CD4-positive, alpha-beta T cell treated with Interleukin-17A for 1 hour (primary cell): ENCODE results near the gene ADAM15.
A peak's percentile ranks its signal among the peaks of the same experiment; 100 is the strongest.

ENCODE experiments used
- DNase-seq: peaks from one replicate; pipeline ENCODE4 v3.0.0-alpha.2; 2020

The ADAM15 gene

DNA sequence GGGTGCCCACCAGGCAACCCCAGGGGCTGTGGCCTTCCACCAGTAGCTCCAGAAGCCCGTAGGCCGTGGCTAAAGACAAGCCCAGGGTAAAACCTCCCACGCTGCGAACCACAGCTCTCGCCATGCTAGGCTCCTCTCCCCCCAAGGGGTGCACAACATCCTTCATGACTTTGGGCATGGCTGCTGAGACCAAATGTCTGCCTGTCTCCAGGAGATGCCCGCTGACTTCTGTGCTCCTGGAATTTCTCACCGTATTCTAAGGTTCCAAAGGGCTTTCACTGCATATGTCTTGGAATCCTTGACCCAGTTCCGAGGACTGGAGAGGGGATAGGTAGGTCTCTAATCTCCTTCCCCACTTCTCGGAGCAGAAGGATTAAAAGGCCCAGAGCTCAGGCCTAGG lies 17.6 kb upstream of the ADAM15 start, which contains the start of the genes DCST1 and DCST2:
DCST1 (plus strand) TSS at position 301 of the 400 bp plus-strand sequence. CDS start 213 bp downstream, outside the sequence.
DCST2 (minus strand) TSS at position 258 of the 400 bp plus-strand sequence; CDS start at position 178, 80 bp downstream.
- no peak for DNase-seq

DNA sequence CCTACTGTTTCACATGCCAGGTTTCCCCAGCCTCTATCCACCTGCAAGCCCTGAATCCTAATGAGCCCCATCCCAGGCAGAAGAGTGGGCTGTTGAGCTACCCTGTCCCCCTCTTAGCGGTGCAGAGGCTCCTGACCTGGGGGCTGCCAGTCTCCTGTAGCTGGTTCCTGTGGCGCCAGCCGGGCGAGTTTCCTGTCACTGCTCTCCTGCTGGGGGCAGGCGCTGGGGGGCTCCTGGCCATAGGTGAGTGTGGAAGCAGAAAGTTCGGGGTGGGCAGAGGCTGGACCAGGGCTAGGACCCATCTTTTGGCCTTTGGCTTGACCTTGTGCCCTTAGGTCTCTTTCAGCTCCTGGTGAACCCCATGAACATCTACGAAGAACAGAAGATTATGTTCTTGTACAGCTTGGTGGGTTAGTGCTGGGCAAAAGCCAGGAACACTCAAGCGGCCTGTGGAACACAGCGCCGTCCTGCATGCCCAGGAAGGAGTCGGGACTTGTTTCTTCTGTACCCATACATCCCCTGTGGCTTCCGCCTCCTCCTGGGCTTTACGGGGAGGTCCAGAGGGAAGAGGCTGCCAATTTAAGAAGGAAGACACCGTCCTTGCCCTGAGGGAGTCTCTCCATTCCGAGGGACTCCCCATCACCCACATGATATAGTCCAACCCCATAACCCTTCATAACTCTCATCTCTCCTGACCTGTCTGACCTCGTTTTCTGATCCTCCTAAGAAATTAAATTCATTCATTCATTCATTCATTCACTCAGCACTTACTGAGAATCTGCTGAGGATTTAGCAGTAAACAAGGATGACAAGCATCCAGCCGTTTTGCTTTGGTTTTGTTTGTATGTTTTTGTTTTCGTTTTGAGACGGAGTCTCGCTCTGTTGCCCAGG lies 16.6 kb upstream of the ADAM15 start:
- DNase-seq = no peak

DNA sequence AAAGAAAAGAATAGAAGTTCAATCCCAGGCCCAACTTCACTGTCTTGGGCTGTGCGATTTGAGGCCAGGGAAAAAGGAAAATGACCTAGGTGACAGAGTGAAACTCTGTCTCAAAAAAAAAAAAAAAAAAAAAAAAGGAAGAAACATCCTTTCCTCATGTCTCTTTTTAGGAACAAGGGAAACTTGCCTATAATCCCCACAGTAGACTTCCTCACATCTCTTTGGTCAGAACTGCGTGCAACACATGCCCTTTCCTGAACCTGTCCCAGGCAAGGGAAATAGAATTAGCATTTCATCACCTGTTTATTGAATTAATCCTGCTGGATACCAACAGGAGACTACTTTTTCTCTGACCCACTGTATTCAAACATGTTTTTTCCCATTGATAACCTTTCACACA lies 15.2 kb upstream of the ADAM15 start:
- no peak for DNase-seq

DNA sequence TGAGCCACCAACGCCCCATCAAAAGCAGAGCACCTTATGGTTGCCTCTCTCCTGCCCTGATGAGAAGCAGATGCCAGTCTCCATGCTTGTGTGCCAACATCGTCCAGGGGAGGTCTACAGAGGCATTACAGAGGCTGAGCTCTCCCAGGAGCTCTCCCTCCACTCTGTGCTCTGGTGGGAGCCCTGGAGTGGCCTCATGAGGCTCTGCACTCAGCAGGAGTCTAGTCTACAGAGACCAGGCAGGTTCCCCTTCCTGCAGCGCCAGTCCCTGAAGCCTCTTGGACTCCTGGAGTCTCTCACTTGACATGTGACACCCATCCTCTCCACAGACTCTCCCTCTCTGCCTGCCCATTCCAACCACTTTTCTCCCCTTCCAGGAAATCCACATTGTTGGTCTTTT lies 14.1 kb upstream of the ADAM15 start:
- no peak for DNase-seq

GRCh38 chr1:155037851-155038441 lies 13.2 kb upstream of the ADAM15 start:
- DNase-seq = no peak

DNA sequence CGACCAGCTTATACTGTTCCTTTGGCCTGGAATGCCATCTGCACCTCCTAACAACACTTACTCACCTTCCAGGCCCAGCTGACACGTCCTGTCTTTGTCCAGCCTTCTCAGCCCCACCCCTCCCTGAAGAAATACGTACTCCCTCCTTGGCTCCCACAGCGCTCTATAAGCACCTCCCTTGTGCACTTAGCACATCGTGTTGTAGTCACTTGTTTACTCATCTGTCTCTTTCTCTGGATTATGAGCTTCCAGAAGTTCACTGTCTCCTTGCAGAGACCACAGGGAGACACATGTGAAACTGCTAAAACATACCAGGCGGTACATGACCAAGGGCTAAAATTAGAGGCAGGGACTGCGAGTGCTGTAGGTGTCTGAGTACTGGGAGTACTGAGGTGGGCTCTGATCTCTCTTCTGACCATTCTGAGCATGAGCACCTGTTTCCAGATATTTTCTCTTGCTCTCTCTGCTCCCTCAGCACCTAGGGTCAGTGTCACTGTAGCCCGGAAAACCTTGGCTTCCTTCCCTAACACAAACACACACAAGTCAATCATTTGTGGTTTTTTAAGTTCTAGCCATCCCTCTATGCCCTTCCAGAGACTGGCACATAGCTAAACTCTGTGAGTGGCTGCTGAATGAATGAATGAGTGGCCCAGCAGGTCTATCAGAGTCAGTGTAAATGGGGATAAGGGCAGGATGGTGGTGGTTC lies 12.4 kb upstream of the ADAM15 start:
- DNase-seq = no peak

DNA sequence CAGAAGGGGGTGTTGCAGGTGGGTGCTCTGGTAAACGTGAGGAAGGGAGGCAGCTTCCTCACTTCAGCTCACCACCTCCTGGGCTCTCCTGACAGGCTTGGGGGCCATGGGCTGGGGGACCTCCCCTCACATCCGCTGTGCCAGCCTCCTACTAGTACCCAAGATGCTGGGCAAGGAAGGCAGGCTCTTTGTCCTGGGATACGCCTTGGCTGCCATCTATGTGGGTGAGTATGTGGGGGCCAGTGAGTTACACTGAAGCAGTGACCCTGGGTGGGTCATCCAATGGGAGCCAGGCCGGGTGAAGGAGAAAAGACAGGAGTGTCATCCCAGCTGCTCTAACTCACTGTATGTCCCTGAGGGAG lies 11.8 kb upstream of the ADAM15 start:
- DNase-seq = no peak

GRCh38 chr1:155040358-155041093 lies 10.6 kb upstream of the ADAM15 start:
- no peak for DNase-seq

DNA sequence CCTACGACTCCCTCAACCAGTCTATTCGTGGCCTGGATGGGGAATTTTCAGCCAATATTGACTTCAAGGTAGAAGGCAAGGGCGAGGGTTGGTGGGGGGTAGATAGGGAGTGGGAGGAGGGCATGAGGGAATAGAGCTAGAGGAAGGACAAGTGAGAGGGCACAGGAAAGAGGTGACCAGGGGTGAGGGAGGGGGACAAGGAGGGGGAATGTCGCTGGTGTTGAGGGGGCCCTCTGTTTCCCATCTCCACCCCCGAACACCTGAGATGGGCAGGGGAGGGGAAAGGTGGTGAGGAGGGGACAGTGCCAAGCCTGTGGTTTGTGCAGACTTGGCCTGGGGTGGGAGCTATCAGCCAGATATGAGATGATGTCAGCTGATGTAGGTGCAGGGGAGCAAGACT lies 8.3 kb upstream of the ADAM15 start:
- DNase-seq = no peak

DNA sequence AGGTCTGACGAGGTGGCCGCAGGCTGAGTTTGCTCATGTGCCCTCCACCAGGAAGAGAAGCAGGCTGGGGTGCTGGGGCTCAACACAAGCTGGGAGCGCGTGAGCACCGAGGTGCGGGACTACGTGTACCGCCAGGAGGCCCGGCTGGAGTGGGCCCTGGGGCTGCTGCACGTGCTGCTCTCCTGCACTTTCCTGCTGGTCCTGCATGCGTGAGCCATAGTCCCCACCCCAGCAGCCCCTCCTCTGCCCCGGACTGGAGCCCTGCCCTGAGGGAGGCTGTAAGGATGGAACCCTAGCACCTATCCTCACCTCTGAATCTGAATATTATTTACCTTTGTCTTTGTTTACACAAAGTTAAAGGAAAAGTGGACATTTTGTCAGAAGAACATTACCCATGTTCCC lies 7.8 kb upstream of the ADAM15 start:
- no peak for DNase-seq

- no peak for DNase-seq
Observed at GRCh38 chr1:155043793-155044192, 7.3 kb upstream of the ADAM15 start.

DNA sequence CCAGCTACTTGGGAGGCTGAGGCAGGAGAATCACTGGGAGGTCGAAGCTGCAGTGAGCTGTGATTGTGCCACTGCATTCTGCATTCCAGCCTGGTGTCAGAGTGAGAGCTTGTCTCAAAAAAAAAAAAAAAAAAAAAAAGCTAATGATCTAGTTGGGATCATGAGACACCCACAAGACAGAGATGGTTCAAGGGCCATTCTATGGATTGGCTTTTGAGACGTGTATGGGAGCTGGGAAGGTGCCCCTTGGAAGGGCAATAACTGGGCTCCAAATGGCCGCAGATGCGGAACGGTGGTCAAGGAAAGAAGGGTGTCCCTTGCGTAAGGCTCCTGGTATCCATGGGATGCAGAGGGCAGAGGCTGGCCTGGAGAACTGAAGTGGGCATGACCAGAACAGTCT lies 6.8 kb upstream of the ADAM15 start:
- DNase-seq = no peak

DNA sequence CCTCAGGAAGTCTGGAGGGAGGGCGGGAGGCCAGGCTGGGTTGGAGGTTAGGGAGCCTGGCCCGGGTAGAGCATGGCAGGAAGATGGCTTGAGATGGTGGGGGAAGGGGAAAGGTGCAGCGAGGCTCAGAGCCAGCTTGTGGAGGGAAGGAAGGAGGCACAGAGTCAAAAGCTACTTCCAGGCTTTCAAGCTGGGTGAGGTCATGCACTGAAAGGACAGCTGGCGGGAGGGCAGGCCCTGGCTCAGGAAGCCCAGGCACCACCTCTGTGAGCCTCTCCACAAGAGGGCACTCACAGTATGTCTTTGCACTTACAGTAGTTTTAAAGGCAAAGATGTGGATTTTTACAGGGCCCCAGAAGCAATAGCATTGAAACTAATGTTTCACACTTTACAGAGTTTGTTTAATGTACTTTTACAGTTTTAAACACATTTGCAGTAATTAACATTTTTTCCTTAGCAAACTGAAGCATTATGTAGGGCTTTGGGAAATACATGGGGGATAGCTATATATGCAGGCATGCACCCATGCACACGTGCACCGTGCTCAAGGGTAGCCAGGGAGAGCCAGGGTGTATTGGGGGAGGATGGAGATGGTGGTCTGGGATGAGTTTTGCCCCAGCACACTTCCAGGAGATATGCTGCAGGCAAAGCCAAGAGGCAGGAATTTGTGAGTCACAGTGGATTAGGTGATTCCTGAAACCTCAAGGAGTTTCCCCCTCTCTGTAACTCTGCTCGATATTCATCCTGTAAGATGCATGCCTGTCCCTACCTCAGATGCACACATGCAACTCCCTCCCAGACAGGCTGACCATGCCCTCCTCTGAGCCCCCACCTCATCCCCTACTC lies 6.1 kb upstream of the ADAM15 start:
- DNase-seq = peak; percentile 78

- DNase-seq = no peak
Observed at GRCh38 chr1:155048449-155049334, 2.4 kb upstream of the ADAM15 start.

DNA sequence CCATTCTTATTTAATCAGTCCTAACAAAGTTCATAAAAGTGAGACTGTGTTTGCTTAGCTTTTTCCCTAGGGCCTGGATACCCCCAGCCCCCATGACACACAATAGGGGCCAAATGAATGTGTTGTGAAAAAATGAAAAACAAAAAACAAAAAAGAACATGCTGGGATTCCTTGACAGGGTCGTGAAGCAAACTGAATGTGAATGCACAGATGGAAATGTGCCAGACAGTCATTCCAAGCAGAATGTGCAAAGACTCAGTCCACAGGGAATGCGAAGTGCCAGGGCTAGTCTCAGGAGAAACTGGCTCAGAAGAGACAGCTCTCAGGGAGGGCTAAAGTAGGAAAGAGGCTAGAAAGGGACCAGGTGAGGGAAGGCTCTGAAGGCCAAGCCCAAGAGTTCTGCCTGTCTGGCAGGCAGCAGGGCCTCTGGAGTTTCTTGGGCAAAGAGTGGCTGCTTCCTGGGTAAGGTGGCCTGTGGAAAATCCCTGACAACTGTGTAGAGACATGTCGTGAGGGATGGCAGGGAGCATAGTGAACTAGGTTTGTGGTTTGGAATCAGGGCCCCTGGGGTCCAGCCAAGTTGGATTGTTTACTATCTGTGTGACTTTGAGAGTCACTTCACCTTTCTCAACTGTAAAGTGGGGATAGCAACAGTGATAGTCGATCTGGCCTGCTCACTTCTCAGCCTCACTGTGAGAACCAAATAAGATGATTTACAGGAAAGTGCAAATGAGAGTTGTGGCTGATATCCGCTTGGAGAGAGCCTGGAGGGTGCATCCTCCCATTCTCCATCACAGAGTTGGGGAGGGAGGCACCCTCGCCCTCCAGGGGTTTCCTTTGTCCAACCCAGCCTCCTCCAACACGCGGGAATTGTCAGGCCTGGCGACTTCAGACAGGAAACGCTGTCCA lies 1.2 kb upstream of the ADAM15 start:
- no peak for DNase-seq

GRCh38 chr1:155051342-155051776 lies 243 bp downstream of the ADAM15 start:
- DNase-seq = no peak

DNA sequence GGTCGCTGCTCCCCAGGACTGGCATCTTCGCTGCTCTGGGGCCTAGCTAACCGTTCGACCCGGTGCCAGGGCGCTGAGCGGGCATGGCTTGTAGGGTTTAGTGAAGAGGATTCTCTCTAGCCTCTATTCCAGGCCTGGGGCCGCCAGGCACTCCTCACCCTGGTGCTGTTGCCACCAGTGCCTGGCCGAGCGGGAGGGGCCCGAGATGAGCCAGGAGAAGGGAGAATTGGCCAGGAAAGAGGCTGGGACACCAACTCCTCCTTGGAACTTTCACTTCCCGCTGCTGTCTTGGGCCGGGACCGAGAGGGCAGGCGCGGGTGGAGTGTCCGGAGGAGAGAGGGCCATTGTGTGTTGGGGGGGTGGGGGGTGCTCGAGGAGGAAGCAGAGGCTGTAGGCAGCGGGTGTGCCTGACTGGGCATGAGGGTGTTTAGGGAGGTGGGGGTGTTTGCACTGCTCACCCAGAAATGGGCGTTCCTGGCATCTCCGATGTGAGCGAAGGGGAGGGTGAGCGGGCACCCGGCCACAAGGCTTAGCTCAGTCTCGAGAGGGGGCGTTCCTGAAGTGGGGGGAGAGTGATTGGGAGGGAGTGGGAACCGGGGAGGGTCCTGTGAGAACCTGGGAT lies 772 bp downstream of the ADAM15 start:
- peak; percentile 61 for DNase-seq

DNA sequence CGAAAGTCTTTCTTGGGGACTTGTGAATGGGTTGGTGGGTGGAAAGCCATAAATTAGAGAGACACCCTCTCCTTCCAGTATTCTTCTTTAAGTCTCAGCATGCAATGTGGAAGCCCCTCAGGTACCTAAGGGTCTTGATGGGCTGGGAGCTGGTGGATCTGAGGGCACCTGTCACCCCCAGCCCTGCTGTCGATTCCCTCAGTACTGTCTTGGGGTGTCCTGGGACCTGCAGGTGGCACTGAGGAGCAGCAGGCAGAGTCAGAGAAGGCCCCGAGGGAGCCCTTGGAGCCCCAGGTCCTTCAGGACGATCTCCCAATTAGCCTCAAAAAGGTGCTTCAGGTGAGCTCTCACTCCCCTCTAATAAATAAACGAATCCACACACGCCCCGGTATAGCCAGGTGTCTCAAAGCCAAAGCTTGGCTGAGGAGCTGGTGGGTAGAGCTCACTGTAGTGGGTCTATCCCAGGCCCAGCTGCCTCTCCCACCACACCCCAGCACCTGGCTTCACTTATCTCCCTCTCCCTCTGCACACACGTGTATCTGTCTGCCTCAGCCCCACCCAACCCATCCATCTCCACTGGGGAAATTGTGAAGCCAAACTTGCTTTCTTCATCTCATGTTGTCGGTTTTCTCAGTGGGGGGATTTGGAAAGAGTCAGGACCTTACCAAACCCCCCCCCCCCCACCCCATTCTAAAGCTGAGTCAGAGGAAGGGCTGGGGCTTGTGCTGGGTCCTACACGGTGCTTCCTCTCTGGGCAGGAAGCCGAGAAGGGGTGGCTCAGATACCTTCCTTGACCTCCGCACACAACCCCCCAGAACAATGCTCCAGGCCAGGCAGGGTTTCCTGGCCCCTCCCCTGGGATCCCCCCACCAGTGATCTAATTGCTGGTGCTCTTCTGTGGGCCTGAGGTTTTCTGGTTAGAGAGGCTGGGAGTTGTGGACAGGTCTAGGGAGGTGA lies 1.6 kb downstream of the ADAM15 start:
- DNase-seq = no peak
